DOHH2 (cell line): ENCODE results near the gene MEGF11.

Source experiments
- EZH2phosphoT487 ChIP-seq: fragments of 200-600 bp; sonication (generic); IDR thresholded peaks from 2 replicates; pipeline ENCODE4 v1.6.1; 2017; ENCODE audit warnings: borderline replicate concordance, mild to moderate bottlenecking, antibody characterized with exemption, low read length, moderate library complexity, mixed read lengths
- TF ChIP-seq, protein P1 (sequence below): fragments of 200-600 bp; sonication (generic); IDR thresholded peaks from one replicate; pipeline ENCODE4 v1.5.1; 2014; ENCODE audit warnings: antibody characterized with exemption, mild to moderate bottlenecking, low read depth, low read length; ENCODE audit not compliant: poor library complexity, severe bottlenecking

DNA sequence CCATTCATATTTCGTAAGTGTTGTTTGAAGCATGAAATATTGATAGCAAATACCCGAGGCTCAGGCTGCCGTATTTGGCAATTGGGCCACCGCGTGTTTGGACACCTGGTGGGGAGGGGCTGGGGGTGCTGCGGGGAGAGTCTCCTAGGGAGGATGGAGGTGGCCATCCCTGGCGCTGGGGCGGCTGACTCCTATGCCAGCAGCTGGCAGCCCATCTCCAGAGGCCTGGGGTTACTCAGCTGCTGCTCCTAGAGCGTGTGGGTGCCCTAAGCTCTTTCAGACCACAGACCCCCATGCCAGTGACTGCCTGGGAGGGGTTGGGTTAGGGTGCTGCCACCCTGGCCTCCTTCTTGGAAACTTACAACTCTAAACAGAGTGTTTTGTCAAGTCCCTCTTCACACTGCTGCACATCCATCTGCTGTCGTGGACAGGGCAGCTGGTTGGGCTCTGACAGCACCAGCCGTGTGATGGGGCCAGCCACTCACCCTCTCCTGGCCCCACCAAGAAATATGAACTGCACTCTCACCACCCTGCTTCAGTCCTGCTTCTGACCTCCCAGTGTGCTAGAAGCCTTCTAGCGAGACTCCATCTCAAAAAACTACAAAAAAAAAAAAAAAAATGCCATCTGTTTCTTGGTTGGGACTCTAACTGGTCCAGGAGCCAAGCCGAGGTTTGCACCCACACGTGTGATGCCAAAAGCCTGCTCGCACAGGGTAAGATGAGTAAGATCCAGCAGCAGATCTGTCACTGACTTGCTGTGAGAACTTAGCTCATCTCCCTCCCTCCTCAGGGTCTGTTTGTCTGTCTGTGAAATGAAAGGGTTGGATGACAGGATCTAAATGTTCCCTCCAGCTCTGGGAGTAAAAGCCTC, 156.2 kb downstream of the MEGF11 start:
- TF ChIP-seq, protein P1, sequence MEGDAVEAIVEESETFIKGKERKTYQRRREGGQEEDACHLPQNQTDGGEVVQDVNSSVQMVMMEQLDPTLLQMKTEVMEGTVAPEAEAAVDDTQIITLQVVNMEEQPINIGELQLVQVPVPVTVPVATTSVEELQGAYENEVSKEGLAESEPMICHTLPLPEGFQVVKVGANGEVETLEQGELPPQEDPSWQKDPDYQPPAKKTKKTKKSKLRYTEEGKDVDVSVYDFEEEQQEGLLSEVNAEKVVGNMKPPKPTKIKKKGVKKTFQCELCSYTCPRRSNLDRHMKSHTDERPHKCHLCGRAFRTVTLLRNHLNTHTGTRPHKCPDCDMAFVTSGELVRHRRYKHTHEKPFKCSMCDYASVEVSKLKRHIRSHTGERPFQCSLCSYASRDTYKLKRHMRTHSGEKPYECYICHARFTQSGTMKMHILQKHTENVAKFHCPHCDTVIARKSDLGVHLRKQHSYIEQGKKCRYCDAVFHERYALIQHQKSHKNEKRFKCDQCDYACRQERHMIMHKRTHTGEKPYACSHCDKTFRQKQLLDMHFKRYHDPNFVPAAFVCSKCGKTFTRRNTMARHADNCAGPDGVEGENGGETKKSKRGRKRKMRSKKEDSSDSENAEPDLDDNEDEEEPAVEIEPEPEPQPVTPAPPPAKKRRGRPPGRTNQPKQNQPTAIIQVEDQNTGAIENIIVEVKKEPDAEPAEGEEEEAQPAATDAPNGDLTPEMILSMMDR = no peak
- TF ChIP-seq EZH2phosphoT487 = no peak
